Measurements from ENCODE around the gene VAX1.

Gene VAX1

DNA sequence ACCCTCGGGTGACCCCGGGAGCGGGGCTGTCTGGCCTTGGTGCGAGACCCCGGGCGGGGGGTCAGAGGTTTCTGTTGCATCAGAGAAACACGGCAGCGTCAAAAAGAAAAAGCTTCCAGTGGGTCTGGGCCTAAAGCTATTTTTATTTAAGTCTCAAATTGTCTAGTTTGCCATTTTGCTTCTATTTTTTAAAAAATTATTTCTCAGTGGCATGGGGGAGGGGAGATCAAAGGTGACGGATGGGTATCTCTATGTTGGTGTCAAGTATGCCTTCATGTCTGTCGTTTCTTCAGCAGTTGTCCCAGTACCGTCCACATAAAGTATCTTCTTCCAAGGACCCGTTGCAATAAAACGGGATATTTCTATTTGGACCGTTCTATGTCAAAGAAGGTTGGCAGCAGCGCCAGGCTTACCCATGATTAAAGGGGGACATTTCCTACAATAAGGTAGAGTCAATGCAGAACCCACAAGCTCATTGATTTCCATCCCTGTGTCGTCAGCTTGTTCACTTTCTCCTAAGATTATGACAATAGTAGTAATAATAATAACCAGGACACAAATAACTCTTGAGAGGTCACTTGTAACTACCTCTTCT, 26.0 kb upstream of the VAX1 start:
- DNase-seq (ENCODE audit: low spot score): peak; percentile 9

DNA sequence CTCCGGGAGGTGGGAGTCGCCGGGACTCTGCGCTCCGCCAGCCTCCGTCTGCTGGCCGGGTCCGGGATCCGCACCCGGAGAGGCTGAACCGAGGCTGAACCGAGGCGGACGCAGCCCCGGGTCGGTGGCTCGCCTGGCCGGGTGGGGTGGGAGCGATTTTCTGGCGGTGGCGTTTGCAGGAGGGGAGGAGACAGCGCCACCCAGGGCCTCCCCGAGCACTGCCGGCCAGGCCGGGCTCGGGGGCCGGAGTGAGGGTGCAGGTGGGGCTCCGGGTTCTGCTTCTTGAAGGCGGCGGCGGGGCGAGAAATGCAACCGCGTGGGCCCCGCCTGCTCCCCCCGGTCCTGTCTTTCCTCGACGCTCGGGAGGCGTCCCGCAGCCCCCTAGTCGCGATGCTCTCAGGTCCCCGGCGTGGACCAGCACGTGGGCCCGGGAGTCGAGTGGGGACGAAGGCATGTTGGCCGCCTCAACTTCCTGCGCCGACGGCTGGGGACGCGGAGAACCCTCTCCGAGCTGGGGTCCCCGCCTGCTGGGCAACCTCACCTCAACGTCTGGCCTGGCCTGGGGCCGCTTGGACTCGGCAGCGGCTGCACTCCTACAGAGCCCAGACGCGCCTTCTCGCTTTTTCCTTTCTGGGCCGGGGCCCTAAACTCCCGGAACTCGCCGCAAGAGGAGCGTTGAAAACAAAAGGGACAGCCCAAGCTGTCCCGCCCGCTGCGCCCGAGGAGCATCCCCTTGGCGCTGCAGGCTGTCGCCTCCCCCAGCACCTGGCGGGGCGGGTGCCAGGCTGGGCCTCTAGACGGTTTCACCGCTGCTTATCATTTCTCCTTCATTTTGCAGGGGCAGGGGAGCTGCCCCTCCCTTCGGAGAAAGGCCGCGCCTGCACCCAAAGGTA, 25.2 kb upstream of the VAX1 start:
- no peak for DNase-seq (ENCODE audit: low spot score)

GRCh38 chr10:117162093-117163060, 24.3 kb upstream of the VAX1 start:
- no peak for DNase-seq (ENCODE audit: low spot score)

- no peak for DNase-seq (ENCODE audit: low spot score)
Observed at GRCh38 chr10:117161386-117162033, 23.4 kb upstream of the VAX1 start.

DNA sequence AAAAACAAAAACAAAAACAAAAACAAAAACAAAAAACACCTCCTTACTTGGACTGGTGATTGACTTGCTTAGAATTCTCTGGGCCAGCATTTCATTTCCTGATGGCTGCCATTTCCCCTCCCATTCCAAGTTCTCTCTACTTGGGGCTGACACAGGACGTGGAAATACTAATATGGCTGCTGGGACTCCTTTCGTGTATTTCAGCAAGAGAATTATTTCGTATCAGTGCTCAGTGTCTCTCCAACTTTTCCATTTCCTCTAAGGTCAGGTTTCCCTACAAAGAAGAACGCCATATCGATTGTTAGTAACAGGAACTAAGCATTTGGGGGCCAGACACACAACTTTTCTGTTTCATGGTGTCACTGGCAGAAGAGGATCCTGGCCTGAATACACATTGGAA, 22.5 kb upstream of the VAX1 start:
- no peak for DNase-seq (ENCODE audit: low spot score)

GRCh38 chr10:117159390-117159789, 21.3 kb upstream of the VAX1 start:
- no peak for DNase-seq (ENCODE audit: low spot score)

GRCh38 chr10:117158297-117158696, 20.2 kb upstream of the VAX1 start:
- no peak for DNase-seq (ENCODE audit: low spot score)

DNA sequence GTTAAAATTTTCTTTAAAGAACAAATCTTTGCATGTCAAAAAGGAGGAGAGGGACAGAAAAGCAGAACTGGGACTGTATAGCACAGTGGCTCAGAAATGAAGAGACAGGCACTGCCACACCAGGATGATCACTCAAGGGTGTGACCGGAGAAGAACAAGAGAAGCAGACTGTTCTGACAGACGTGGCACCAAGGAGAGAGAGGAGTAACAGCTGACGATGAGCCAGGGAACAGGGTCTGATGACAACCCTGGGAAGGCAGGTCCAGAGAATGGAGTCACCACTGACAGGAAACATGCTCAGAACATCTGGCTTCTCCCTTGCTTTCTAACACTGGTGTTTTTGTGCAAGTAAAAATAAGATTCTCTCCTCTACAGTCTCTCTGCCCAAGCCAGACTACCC, 14.6 kb upstream of the VAX1 start:
- DNase-seq (ENCODE audit: low spot score): no peak

DNA sequence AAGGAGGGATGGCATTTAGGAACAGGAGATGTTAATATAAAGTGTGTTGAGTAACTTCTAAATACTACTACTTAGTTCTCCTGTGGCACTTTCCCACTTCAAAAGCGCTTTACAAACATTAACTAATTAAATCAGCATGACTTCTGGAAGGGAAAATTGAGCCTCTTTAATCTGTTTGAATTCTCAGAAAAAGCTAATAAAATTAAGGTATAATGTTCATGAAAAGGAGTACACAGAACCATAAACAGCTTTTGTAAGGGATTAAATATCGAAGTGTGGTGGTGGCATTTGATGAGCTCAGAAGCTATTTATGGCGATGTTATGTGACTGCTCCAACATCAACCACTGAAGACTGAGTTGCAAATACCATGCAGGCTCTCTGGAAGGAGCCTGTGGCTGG, 10.2 kb upstream of the VAX1 start:
- no peak for DNase-seq (ENCODE audit: low spot score)

DNA sequence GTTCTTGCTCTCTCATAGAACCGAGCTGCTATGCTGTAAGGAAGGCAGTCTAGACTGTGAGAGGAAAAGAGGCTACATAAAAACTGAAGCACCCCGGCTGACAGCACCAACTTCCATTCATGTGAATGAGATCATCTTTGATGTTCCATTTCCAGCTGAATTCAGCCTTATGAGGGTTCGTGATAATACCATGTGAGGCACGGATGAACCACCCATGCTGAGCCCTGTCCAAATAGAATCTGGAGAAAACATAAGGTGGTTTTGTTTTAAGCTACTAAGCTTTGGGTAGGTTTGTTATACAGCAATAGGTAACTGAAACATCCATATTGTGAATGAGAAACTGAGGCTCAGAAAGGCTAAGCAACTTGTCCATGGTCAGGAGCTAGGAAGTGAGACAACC, 6.9 kb upstream of the VAX1 start:
- no peak for DNase-seq (ENCODE audit: low spot score)

- DNase-seq (ENCODE audit: low spot score): no peak
Observed at GRCh38 chr10:117143103-117143823, 5.2 kb upstream of the VAX1 start.

DNA sequence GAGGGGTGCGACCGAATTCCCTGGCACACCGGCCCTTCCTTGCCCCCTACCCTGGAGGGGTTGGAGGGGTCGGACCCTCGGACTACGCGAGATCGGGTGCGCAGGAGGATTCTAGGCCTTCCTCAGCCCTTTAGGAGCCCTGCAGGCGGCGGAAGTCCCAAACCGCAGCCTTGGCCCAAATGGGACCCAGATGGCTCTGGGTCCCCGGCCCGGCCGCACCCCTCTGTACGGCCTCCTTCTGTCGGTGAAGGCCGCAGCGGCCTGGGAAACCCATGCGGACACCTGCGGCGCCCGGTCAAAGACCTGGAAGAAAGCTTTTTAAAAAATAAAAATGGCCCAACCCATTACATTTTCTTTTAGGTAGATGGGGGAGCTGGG, 2.4 kb upstream of the VAX1 start:
- no peak for DNase-seq (ENCODE audit: low spot score)

DNA sequence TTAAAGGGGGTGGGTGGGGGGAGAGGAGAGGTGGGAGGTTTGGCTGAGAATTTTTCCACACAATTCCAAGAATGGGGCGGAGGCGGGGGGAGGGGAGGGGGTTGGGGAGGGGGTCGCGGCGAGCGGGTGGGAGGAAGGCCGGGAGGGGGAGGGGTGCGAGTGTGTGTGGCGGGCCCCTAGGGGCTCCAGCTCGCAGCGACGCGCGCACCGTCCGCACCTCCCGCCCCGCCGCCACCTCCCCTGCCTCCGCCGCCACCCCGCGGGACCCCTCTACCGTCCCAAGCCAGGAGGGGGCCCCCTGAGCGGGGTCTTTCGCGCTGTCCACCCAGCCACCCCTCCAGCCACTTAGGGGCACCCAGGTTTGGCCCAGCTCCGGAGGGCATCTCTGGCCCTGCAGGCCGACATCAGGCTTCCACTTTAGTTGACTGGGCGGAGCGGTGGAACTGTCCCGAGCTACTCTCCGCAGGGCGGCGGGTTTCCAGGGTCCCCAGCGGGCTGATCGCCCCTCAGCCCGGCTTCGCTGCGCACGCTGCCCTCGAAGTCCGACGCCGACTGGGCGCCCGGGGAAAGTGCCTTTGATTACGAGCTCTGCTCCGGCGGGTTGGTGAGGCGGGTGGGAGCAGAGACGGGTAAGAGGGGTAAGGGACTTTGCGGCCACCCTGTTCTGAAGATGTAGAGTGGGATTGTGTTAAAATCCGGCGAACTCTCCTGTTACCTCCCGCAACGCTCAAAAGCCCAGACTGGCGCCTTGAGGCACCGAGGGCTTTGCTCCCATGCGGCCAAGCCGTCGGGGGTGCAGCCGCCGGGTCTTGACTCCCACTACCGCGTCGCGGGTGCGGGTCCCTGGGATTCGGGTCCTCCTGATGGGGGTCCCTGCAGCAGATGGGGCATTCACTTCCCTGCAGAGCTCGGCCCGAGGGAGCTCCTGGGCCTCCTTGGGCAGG, 1.8 kb upstream of the VAX1 start:
- DNase-seq (ENCODE audit: low spot score): no peak

DNA sequence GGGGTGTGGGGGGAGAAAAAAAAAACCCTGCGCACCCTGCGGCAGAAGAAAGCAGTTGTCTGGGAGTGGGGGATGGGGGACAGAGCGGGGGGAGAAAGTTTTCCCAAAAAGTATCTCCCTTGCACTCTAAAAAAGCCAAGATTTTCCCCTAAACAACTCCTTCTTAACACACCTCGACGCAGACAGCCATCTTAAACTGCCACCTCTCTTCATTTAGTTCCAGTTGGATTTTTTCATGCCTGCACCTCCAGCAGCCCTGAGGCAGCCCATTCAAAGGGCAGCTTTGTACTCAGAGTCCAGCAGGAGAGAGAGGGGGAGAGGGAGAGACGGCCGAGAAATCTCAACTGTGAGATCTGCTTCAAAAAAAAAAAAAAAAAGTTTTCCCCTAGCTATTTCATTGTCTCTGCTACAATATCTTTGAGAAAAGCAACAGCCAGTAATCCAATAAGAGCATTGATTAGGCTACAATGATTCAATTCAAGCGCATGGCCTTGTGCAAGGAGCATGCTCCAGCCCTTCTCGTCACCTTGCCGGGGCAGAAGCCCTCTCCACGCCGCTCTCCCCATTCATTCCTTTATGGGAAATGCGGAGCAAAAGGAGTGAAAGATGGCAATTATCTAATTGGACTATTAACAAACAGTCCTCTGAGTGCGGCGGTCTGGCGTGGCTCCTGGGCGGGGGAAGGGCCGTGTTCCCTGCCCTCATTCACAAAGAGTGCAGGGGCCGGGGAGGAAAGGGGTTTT, 939 bp upstream of the VAX1 start:
- DNase-seq (ENCODE audit: low spot score): peak; percentile 28

- DNase-seq (ENCODE audit: low spot score): no peak
Observed at GRCh38 chr10:117137031-117137910, 799 bp downstream of the VAX1 start.

DNA sequence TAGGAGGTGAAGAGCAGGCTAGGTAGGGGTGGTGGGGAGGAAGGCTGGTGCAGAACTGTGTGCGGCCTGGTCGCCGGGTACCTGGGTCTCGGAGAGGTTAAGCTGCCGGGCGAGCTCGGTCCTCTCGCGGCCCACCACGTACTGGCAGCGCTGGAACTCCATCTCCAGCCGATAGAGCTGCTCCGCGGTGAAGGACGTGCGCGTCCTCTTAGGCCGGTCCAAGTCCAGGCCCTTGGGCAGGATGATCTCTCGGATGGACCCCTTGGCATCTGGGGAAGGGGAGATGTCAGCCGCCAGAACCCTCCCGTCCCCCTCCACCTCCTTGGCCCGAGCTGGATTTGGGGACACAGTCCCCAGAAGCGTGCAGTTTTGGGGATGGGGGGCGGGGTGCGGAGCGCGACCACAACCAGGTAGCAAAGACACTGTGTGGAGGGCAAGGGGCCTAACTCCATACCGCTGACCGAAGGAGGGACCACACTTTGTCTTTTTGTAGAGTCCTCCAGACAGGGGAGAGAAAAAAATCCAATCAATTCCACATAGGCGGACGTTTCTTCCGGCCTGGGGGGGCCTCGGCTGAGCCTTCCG, 1.6 kb downstream of the VAX1 start:
- no peak for DNase-seq (ENCODE audit: low spot score)

- DNase-seq (ENCODE audit: low spot score): no peak
Observed at GRCh38 chr10:117135480-117136140, 2.5 kb downstream of the VAX1 start.

DNA sequence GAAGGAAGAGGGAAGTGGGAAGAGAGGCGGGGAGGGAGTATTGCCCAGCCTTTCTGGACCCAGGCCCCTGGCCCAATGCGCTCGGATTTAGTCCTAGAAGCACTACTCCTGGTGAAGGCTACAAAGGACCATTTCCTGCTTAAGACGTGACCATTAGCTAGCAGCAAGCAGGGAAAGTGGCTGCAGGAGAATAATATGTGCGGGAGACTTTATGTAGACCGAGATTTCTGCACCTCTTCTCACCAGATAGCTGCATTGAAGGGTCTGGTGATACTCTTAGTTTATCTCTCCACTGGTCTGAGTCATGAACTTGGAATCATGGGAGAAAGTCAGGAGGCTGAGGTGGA, 3.1 kb downstream of the VAX1 start:
- DNase-seq (ENCODE audit: low spot score): no peak

All from pons (tissue), 1 donor.